Measurements from ENCODE around the gene KCNK16. TPM values are rescaled to one million over a fixed set of nuclear protein-coding genes. Genes with fewer than 3 reads are reported as not detected.

The KCNK16 gene
- total RNA-seq, 1 donor from 2014 or later, result not detected

GRCh38 chr6:39350723-39351505 is 28.4 kb upstream of the KCNK16 start:
- Histone ChIP-seq H3K9me3 (ENCODE audit: insufficient read depth, low read depth, low read length) (no peaks in the 10 kb centered on the region), H3K27ac (ENCODE audit: low read depth, low read length) (no peak overlapping the region), H4K20me1 (ENCODE audit: insufficient read depth, low read length) (no peaks in the 10 kb centered on the region), H3K27me3 (ENCODE audit: insufficient read depth, low read length) (no peaks in the 10 kb centered on the region), H3K36me3 (ENCODE audit: insufficient read depth, low read length) (no peaks in the 10 kb centered on the region), H3K9ac (ENCODE audit: low read length) (no peak overlapping the region), H2AFZ (ENCODE audit: low read depth, low read length) (no peak overlapping the region), H3K79me2 (ENCODE audit: insufficient read depth, low read length) (no peaks in the 10 kb centered on the region), H3K4me2 (ENCODE audit: low read length) (no peak overlapping the region), H3K4me1 (ENCODE audit: insufficient read depth, low read length) (no peaks in the 10 kb centered on the region), H3K4me3 (ENCODE audit: insufficient read depth, low read depth, low read length) (no peak overlapping the region)
- FAIRE-seq (no peak), DNase-seq (ENCODE audit: low read depth) (no peak)
- TF ChIP-seq EZH2 (IDR thresholded peaks at IDR 0.05; ENCODE audit: insufficient read depth, low read length), result no peak
- TF ChIP-seq CTCF (IDR thresholded peaks at IDR 0.05; ENCODE audit: insufficient read depth, low read depth, low read length), result no peak
- H3K27me3 Mint-ChIP-seq (ENCODE audit: low read depth, unreplicated experiment), result peaks cover 23% of the 10 kb centered on the region
- H3K4me1 Mint-ChIP-seq (ENCODE audit: low read depth, unreplicated experiment), result no peaks in the 10 kb centered on the region
- H3K4me3 Mint-ChIP-seq (ENCODE audit: unreplicated experiment), result no peak overlapping the region
- no peaks in the 10 kb centered on the region for H3K36me3 Mint-ChIP-seq (ENCODE audit: low read depth, unreplicated experiment)
- no peak overlapping the region for H3K27ac Mint-ChIP-seq (ENCODE audit: unreplicated experiment)
- H3K9me3 Mint-ChIP-seq (ENCODE audit: unreplicated experiment), result no peaks in the 10 kb centered on the region

GRCh38 chr6:39348740-39349139 is 26.2 kb upstream of the KCNK16 start:
- FAIRE-seq (no peak), DNase-seq (ENCODE audit: low read depth) (no peak)
- Histone ChIP-seq H3K9ac (ENCODE audit: low read length) (no peak overlapping the region), H3K79me2 (ENCODE audit: insufficient read depth, low read length) (no peaks in the 10 kb centered on the region), H3K27ac (ENCODE audit: low read depth, low read length) (no peak overlapping the region), H3K4me3 (ENCODE audit: insufficient read depth, low read depth, low read length) (no peak overlapping the region), H4K20me1 (ENCODE audit: insufficient read depth, low read length) (no peaks in the 10 kb centered on the region), H3K9me3 (ENCODE audit: insufficient read depth, low read depth, low read length) (no peaks in the 10 kb centered on the region), H3K36me3 (ENCODE audit: insufficient read depth, low read length) (no peaks in the 10 kb centered on the region), H3K27me3 (ENCODE audit: insufficient read depth, low read length) (no peaks in the 10 kb centered on the region), H2AFZ (ENCODE audit: low read depth, low read length) (no peak overlapping the region), H3K4me1 (ENCODE audit: insufficient read depth, low read length) (no peaks in the 10 kb centered on the region), H3K4me2 (ENCODE audit: low read length) (no peak overlapping the region)
- TF ChIP-seq CTCF (IDR thresholded peaks at IDR 0.05; ENCODE audit: insufficient read depth, low read depth, low read length) (no peak), EZH2 (IDR thresholded peaks at IDR 0.05; ENCODE audit: insufficient read depth, low read length) (no peak)
- Mint-ChIP-seq H3K27ac (ENCODE audit: unreplicated experiment) (no peak overlapping the region), H3K27me3 (ENCODE audit: low read depth, unreplicated experiment) (peaks cover 32% of the 10 kb centered on the region), H3K36me3 (ENCODE audit: low read depth, unreplicated experiment) (no peaks in the 10 kb centered on the region), H3K4me3 (ENCODE audit: unreplicated experiment) (no peak overlapping the region), H3K4me1 (ENCODE audit: low read depth, unreplicated experiment) (no peaks in the 10 kb centered on the region), H3K9me3 (ENCODE audit: unreplicated experiment) (peaks cover 2% of the 10 kb centered on the region)

Measured in astrocyte (in vitro differentiated cells and primary cell).